HG03097 (cell line): ENCODE measurements around the gene KRT20.

ENCODE experiments used
- ATAC-seq: cut with Tn5 transposase; IDR thresholded peaks from one replicate; pipeline ENCODE4 v1.9.1; 2021; ENCODE audit not compliant: unreplicated experiment, low FRiP score

The KRT20 gene

GRCh38 chr17:40857535-40857934 lies 27.5 kb downstream of the KRT20 start:
- ATAC-seq, result no peak

GRCh38 chr17:40854175-40854814 lies 30.7 kb downstream of the KRT20 start:
- ATAC-seq, result no peak

- no peak for ATAC-seq
Measured at GRCh38 chr17:40852364-40852763, 32.7 kb downstream of the KRT20 start.

- ATAC-seq, result no peak
Measured at GRCh38 chr17:40850293-40850972, 34.6 kb downstream of the KRT20 start.

- no peak for ATAC-seq
Measured at GRCh38 chr17:40849723-40850122, 35.3 kb downstream of the KRT20 start.

- ATAC-seq, result no peak
Measured at GRCh38 chr17:40848583-40849235, 36.3 kb downstream of the KRT20 start.

GRCh38 chr17:40846515-40847144 lies 38.4 kb downstream of the KRT20 start:
- ATAC-seq, result no peak

- ATAC-seq, result no peak
Measured at GRCh38 chr17:40844671-40845107, 40.4 kb downstream of the KRT20 start.

GRCh38 chr17:40843242-40843641 lies 41.8 kb downstream of the KRT20 start:
- ATAC-seq, result no peak

- no peak for ATAC-seq
Measured at GRCh38 chr17:40841246-40841645, 43.8 kb downstream of the KRT20 start.

- ATAC-seq, result no peak
Measured at GRCh38 chr17:40839194-40839593, 45.8 kb downstream of the KRT20 start.

- no peak for ATAC-seq
Measured at GRCh38 chr17:40836020-40836419, 49.0 kb downstream of the KRT20 start.

GRCh38 chr17:40833882-40834281 lies 51.2 kb downstream of the KRT20 start:
- ATAC-seq, result no peak

- no peak for ATAC-seq
Measured at GRCh38 chr17:40832840-40833239, 52.2 kb downstream of the KRT20 start.

- ATAC-seq, result no peak
Measured at GRCh38 chr17:40830085-40830776, 54.8 kb downstream of the KRT20 start.

GRCh38 chr17:40828454-40829044 lies 56.5 kb downstream of the KRT20 start:
- no peak for ATAC-seq

GRCh38 chr17:40827746-40828453 lies 57.1 kb downstream of the KRT20 start:
- ATAC-seq, result no peak
